ENCODE measurements around the gene SSBP4. TPM values are rescaled to one million over a fixed set of nuclear protein-coding genes. Genes with fewer than 3 reads are reported as not detected.

SSBP4 gene
- total and polyA plus RNA-seq, 9 of the 15 experiments (the other 6 are each of a cell fraction or from before 2014, with no cell fraction given): 1.1 to 189 (median 39.0) TPM

DNA sequence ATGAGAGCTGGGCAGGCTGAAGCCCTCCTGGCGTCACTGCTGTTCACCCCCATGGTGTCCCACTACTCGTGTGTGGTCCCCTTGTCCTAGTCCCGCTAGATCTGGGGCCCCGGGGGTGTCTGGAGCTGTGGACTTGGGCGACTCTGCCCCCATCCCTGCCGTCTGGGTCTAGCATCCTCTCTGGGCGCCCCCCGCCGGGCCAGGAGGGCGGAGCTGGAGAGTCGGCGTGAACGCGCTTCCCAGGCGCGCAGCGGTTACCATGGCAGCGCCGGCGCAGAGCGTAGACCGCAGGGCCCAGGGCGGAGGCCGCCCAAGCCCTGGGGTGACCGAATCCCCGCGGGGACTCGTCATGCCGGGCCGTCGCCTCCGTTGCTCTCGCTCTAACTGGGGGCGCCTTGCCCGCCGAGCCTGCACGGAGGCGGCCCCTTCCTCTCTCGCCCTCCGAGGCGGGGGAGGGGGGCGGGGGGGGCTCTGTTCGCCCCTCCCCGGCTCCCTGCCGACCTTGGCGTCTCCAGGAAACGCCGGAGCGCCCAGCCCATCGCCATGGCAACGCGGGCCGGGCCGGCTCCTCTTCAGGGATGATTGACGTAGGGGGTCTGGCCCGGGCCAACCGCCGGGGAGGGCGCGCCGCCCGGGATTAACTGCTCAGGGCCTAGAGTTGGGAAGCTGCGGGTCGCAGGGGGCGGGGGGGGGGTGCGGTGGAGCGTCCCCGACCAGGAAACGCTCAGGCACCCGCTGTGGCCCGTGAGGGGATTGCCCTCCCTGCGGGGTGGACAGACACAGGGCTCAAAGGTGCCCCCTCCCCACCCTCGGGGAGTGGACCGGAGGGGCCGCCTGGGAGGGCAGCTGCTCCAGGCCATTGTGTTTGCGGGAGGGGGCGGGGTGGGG lies 9.8 kb downstream of the SSBP4 start (continued):
- TF ChIP-seq, protein P1, sequence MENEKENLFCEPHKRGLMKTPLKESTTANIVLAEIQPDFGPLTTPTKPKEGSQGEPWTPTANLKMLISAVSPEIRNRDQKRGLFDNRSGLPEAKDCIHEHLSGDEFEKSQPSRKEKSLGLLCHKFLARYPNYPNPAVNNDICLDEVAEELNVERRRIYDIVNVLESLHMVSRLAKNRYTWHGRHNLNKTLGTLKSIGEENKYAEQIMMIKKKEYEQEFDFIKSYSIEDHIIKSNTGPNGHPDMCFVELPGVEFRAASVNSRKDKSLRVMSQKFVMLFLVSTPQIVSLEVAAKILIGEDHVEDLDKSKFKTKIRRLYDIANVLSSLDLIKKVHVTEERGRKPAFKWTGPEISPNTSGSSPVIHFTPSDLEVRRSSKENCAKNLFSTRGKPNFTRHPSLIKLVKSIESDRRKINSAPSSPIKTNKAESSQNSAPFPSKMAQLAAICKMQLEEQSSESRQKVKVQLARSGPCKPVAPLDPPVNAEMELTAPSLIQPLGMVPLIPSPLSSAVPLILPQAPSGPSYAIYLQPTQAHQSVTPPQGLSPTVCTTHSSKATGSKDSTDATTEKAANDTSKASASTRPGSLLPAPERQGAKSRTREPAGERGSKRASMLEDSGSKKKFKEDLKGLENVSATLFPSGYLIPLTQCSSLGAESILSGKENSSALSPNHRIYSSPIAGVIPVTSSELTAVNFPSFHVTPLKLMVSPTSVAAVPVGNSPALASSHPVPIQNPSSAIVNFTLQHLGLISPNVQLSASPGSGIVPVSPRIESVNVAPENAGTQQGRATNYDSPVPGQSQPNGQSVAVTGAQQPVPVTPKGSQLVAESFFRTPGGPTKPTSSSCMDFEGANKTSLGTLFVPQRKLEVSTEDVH (IDR thresholded peaks at IDR 0.05; ENCODE audit: low read depth, partially characterized antibody): no peak
- TF ChIP-seq MBD2 (IDR thresholded peaks at IDR 0.05; ENCODE audit: borderline replicate concordance, low read depth): 0 out of 2 replicates have a peak, but pooled peaks have one; percentile 33
- no peak for TF ChIP-seq ZFP36 (IDR thresholded peaks at IDR 0.05; ENCODE audit: low read depth, low read length, partially characterized antibody)
- TF ChIP-seq GABPB1 (CRISPR knock-in tag; IDR thresholded peaks at IDR 0.05): peak; percentile 48; the same call in 1 of the 2 replicates
- TF ChIP-seq ZNF134 (CRISPR knock-in tag; conservative IDR thresholded peaks at IDR 0.05): no peak
- TF ChIP-seq, protein P2, sequence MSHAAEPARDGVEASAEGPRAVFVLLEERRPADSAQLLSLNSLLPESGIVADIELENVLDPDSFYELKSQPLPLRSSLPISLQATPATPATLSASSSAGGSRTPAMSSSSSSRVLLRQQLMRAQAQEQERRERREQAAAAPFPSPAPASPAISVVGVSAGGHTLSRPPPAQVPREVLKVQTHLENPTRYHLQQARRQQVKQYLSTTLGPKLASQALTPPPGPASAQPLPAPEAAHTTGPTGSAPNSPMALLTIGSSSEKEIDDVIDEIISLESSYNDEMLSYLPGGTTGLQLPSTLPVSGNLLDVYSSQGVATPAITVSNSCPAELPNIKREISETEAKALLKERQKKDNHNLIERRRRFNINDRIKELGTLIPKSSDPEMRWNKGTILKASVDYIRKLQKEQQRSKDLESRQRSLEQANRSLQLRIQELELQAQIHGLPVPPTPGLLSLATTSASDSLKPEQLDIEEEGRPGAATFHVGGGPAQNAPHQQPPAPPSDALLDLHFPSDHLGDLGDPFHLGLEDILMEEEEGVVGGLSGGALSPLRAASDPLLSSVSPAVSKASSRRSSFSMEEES (CRISPR knock-in tag; IDR thresholded peaks at IDR 0.05): no peak
- no peak for TF ChIP-seq SIX5 (IDR thresholded peaks at IDR 0.05; ENCODE audit: borderline replicate concordance in 1 of 2, insufficient read depth in 1 of 2, low read depth in 1 of 2, low read length in 2 of 2)
- TF ChIP-seq MAFG (tag; conservative IDR thresholded peaks at IDR 0.05): no peak
- TF ChIP-seq FIP1L1 (IDR thresholded peaks at IDR 0.05; ENCODE audit: low read depth, low read length, poor library complexity, severe bottlenecking): peak; percentile 76
- TF ChIP-seq, protein P3, sequence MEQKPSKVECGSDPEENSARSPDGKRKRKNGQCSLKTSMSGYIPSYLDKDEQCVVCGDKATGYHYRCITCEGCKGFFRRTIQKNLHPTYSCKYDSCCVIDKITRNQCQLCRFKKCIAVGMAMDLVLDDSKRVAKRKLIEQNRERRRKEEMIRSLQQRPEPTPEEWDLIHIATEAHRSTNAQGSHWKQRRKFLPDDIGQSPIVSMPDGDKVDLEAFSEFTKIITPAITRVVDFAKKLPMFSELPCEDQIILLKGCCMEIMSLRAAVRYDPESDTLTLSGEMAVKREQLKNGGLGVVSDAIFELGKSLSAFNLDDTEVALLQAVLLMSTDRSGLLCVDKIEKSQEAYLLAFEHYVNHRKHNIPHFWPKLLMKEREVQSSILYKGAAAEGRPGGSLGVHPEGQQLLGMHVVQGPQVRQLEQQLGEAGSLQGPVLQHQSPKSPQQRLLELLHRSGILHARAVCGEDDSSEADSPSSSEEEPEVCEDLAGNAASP (IDR thresholded peaks at IDR 0.05): no peak
- peak; percentile 88 for TF ChIP-seq ZBTB7A (IDR thresholded peaks at IDR 0.05; ENCODE audit: borderline replicate concordance, control insufficient read depth, low read depth, low read length)
- no peak for TF ChIP-seq GABPB2 (CRISPR knock-in tag; conservative IDR thresholded peaks at IDR 0.05)
- TF ChIP-seq RFX7 (CRISPR knock-in tag; IDR thresholded peaks at IDR 0.05): no peak
- TF ChIP-seq NFXL1 (CRISPR knock-in tag; IDR thresholded peaks at IDR 0.05): no peak
- TF ChIP-seq, protein P4, sequence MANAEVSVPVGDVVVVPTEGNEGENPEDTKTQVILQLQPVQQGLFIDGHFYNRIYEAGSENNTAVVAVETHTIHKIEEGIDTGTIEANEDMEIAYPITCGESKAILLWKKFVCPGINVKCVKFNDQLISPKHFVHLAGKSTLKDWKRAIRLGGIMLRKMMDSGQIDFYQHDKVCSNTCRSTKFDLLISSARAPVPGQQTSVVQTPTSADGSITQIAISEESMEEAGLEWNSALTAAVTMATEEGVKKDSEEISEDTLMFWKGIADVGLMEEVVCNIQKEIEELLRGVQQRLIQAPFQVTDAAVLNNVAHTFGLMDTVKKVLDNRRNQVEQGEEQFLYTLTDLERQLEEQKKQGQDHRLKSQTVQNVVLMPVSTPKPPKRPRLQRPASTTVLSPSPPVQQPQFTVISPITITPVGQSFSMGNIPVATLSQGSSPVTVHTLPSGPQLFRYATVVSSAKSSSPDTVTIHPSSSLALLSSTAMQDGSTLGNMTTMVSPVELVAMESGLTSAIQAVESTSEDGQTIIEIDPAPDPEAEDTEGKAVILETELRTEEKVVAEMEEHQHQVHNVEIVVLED (CRISPR knock-in tag; IDR thresholded peaks at IDR 0.05): peak; percentile 51
- TF ChIP-seq HDAC3 (IDR thresholded peaks at IDR 0.05; ENCODE audit: borderline replicate concordance, partially characterized antibody): no peak
- no peak for TF ChIP-seq CBFA2T3 (IDR thresholded peaks at IDR 0.05)

Measured in K562 (cell line).